ENCODE measurements around the gene EFS.
"Not testable (repeated sequence)": the region's sequence is repeated elsewhere in the genome, so short reads cannot be mapped to it uniquely, and the experiment has no call there.

EFS gene

DNA sequence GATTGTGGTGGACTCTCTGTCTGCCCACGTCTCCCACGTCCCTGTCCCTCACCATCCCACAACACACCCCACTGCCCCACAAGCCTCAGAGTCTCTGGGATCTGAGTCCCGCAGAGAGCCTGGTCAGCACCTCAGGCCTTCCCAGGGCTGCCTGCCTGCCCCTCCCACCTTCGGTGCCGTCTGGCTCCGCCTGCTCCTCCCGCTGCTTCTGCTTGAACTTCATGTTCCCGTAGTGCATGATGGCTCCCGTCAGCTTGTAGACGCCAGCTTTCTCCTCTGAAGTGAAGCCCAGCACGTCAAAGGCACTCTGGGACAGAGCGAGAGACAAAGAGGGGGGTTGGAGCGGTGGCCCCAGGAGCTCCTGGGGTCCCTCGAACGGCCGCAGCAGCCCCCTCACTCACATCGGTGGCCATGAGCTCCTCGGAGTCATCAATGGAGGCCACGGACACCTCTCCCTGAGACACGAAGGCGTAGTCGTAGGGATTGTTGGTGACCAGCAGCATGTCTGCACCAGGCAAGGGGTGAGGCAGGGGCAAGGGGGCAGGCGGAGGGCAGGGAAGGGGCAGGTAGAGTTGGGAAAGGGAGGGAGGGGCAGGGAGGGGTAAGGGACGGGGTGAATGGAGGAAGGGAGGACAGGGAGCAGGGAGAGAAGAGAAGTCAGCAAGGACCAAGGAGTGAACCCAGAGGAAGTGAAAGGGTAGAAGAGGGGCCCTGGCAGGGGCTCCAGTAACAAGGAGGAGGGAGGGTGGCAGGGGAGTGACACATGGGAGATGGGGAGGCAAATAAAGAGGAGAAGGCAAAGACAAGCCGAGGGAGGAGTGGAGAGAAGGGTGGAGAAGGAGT lies 37.5 kb upstream of the EFS start:
- Histone ChIP-seq H3K9ac (ENCODE audit: low read depth, low read length) (no peak overlapping the region), H3K27ac (ENCODE audit: low read length) (no peak overlapping the region), H3K27me3 (ENCODE audit: insufficient read depth, low read length, poor library complexity) (peaks cover 15% of the 10 kb centered on the region), H3K9me3 (ENCODE audit: insufficient read depth, low read length, severe bottlenecking) (no peaks in the 10 kb centered on the region), H2AFZ (ENCODE audit: low read depth, low read length) (no peak overlapping the region), H3K4me2 (ENCODE audit: insufficient read depth, low read length) (no peak overlapping the region), H3K36me3 (ENCODE audit: insufficient read depth, low read length) (no peaks in the 10 kb centered on the region), H3K4me3 (ENCODE audit: low read depth in 1 of 2, low read length in 2 of 2) (no peak overlapping the region), H3K4me1 (ENCODE audit: insufficient read depth, low read length) (no peaks in the 10 kb centered on the region), H4K20me1 (ENCODE audit: insufficient read depth, low read length) (no peaks in the 10 kb centered on the region; the same call in 1 of the 2 replicates), H3K79me2 (ENCODE audit: insufficient read depth, low read length) (no peaks in the 10 kb centered on the region)
- TF ChIP-seq EZH2 (IDR thresholded peaks at IDR 0.05; ENCODE audit: borderline replicate concordance, low read depth, low read length, severe bottlenecking) (no peak), CTCF (IDR thresholded peaks at IDR 0.05; ENCODE audit: borderline replicate concordance, extremely low read depth, low read length, poor library complexity, severe bottlenecking) (no peak)
- DNase-seq = no peak
- no peak for ATAC-seq (ENCODE audit: insufficient read depth, low read depth)

DNA sequence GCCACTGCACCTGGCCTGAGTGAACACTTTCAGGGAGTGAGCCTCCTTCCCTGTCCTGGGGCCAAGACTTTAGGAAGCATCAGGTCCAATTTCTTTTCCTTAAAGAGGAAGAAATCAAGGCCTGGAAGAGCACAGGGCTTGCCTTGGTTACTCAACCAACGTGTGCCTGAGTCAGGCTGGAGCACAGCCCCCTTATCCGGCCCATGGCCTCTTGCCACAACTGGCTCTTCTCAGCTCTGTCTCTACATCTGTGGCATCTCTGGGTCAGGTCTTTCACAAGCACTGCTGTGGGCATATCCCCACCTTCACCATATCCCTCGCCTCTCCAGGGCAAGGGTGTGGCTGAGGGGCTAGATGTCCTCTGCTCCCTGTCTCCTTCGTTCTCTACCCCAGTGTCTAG lies 36.3 kb upstream of the EFS start:
- Histone ChIP-seq H2AFZ (ENCODE audit: low read depth, low read length) (no peak overlapping the region), H3K27ac (ENCODE audit: low read length) (no peak overlapping the region), H4K20me1 (ENCODE audit: insufficient read depth, low read length) (no peaks in the 10 kb centered on the region; the same call in 1 of the 2 replicates), H3K27me3 (ENCODE audit: insufficient read depth, low read length, poor library complexity) (peaks cover 15% of the 10 kb centered on the region), H3K9ac (ENCODE audit: low read depth, low read length) (no peak overlapping the region), H3K4me1 (ENCODE audit: insufficient read depth, low read length) (no peaks in the 10 kb centered on the region), H3K4me3 (ENCODE audit: low read depth in 1 of 2, low read length in 2 of 2) (no peak overlapping the region), H3K36me3 (ENCODE audit: insufficient read depth, low read length) (no peaks in the 10 kb centered on the region), H3K4me2 (ENCODE audit: insufficient read depth, low read length) (no peak overlapping the region), H3K9me3 (ENCODE audit: insufficient read depth, low read length, severe bottlenecking) (no peaks in the 10 kb centered on the region), H3K79me2 (ENCODE audit: insufficient read depth, low read length) (no peaks in the 10 kb centered on the region)
- no peak for ATAC-seq (ENCODE audit: insufficient read depth, low read depth)
- no peak for TF ChIP-seq EZH2 (IDR thresholded peaks at IDR 0.05; ENCODE audit: borderline replicate concordance, low read depth, low read length, severe bottlenecking)
- no peak for TF ChIP-seq CTCF (IDR thresholded peaks at IDR 0.05; ENCODE audit: borderline replicate concordance, extremely low read depth, low read length, poor library complexity, severe bottlenecking)
- DNase-seq = no peak

DNA sequence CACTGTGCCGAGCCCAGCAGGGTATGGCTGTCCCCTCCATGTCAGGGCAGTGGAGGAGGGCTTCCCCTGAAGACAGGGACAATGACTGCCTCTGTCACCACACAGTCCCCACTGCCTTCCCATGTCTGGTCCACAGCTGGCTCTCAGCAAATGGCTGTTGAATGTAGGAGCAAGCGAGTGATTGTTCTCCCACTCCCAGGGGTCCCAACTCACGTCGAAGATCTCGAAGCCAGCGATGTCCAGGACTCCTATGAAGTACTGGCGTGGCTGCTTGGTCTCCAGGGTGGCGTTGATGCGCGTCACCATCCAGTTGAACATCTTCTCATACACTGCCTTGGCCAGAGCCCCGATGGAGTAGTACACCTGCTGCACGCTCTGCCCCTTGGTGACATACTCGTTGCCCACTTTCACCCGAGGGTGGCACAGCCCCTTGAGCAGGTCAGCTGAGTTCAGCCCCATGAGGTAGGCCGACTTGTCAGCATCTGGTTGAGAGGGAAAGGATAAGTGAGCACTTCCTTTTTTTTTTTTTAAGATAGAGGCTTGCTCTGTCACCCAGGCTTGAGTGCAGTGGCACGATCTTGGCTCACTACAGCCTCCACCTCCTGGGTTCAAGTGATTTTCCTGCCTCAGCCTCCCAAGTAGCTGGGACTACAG lies 35.7 kb upstream of the EFS start:
- not testable (repeated sequence) for ATAC-seq (ENCODE audit: insufficient read depth, low read depth); H4K20me1 ChIP-seq (ENCODE audit: insufficient read depth, low read length); H3K4me3 ChIP-seq (ENCODE audit: low read depth in 1 of 2, low read length in 2 of 2); H2AFZ ChIP-seq (ENCODE audit: low read depth, low read length); H3K9ac ChIP-seq (ENCODE audit: low read depth, low read length); H3K36me3 ChIP-seq (ENCODE audit: insufficient read depth, low read length); H3K27ac ChIP-seq (ENCODE audit: low read length); H3K4me1 ChIP-seq (ENCODE audit: insufficient read depth, low read length); DNase-seq; H3K9me3 ChIP-seq (ENCODE audit: insufficient read depth, low read length, severe bottlenecking); H3K79me2 ChIP-seq (ENCODE audit: insufficient read depth, low read length); H3K4me2 ChIP-seq (ENCODE audit: insufficient read depth, low read length)
- H3K27me3 ChIP-seq (ENCODE audit: insufficient read depth, low read length, poor library complexity) = peaks cover 15% of the 10 kb centered on the region

- H3K79me2 ChIP-seq (ENCODE audit: insufficient read depth, low read length) = no peaks in the 10 kb centered on the region
- no peak overlapping the region for H2AFZ ChIP-seq (ENCODE audit: low read depth, low read length)
- H3K4me1 ChIP-seq (ENCODE audit: insufficient read depth, low read length) = no peaks in the 10 kb centered on the region
- no peaks in the 10 kb centered on the region for H3K36me3 ChIP-seq (ENCODE audit: insufficient read depth, low read length)
- H3K4me3 ChIP-seq (ENCODE audit: low read depth in 1 of 2, low read length in 2 of 2) = no peak overlapping the region
- H3K27ac ChIP-seq (ENCODE audit: low read length) = no peak overlapping the region
- ATAC-seq (ENCODE audit: insufficient read depth, low read depth) (no peak), DNase-seq (no peak)
- no peaks in the 10 kb centered on the region for H3K9me3 ChIP-seq (ENCODE audit: insufficient read depth, low read length, severe bottlenecking)
- H3K9ac ChIP-seq (ENCODE audit: low read depth, low read length) = no peak overlapping the region
- no peaks in the 10 kb centered on the region; the same call in 1 of the 2 replicates for H4K20me1 ChIP-seq (ENCODE audit: insufficient read depth, low read length)
- H3K27me3 ChIP-seq (ENCODE audit: insufficient read depth, low read length, poor library complexity) = peaks cover 16% of the 10 kb centered on the region
- no peak overlapping the region for H3K4me2 ChIP-seq (ENCODE audit: insufficient read depth, low read length)
- TF ChIP-seq CTCF (IDR thresholded peaks at IDR 0.05; ENCODE audit: borderline replicate concordance, extremely low read depth, low read length, poor library complexity, severe bottlenecking) (no peak), EZH2 (IDR thresholded peaks at IDR 0.05; ENCODE audit: borderline replicate concordance, low read depth, low read length, severe bottlenecking) (no peak)
Observed at GRCh38 chr14:23399591-23399990, 34.6 kb upstream of the EFS start.
